Activated CD8-positive, alpha-beta memory T cell treated with anti-CD3 and anti-CD28 coated beads for 24 hours (primary cell): Measurements from ENCODE around the gene PROSER3.
"Not testable (repeated sequence)": the region's sequence is repeated elsewhere in the genome, so short reads cannot be mapped to it uniquely, and the experiment has no call there.

Experiments
- DNase-seq: peaks from one replicate; pipeline ENCODE4 v3.0.0-alpha.2; 2020

Gene PROSER3

DNA sequence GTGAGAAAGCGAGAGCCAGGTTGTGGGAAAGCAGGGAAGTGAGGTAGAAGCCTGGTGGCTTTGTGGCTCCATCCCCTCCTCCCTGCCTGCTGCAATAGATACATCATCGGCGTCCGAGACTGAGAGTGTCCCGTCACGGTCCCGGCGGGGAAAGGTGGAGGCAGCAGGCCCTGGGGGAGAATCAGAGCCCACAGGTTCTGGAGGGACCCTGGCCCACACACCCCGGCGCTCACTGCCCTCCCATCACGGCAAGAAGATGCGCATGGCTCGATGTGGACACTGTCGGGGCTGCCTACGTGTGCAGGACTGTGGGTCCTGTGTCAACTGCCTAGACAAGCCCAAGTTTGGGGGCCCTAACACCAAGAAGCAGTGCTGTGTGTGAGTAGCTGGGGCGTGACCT lies 35.1 kb upstream of the PROSER3 start:
- DNase-seq, result no peak

DNA sequence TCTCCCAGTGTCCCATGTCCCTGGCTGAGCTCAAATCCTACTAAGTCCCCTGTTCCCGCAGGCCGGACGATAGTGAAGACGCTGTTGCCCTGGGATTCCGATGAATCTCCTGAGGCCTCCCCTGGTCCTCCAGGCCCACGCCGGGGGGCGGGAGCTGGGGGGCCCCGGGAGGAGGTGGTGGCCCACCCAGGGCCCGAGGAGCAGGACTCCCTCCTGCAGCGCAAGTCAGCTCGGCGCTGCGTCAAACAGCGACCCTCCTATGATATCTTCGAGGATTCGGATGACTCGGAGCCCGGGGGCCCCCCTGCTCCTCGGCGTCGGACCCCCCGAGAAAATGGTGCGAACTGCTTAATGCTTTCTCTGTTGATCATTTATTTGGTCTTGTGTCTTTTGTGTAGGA lies 34.3 kb upstream of the PROSER3 start:
- DNase-seq, result no peak

DNA sequence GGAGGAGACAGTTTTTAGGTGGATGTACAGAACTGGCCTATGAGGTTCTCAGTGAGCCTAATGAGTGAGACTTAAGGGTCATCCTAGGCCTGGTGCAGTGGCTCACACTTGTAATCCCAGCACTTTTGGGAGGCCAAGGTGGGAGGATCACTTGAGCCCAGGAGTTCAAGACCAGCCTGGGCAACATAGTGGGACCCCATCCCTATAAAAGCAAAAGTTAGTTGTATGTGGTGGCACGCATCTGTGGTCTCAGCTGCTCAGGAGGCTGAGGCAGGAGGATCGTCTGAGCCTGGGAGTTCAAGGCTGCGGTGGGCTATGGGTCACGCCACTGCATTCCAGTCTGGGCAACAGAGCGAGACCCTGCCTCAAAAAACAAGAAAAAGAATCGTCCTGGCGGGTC lies 33.8 kb upstream of the PROSER3 start:
- DNase-seq, result not testable (repeated sequence)

DNA sequence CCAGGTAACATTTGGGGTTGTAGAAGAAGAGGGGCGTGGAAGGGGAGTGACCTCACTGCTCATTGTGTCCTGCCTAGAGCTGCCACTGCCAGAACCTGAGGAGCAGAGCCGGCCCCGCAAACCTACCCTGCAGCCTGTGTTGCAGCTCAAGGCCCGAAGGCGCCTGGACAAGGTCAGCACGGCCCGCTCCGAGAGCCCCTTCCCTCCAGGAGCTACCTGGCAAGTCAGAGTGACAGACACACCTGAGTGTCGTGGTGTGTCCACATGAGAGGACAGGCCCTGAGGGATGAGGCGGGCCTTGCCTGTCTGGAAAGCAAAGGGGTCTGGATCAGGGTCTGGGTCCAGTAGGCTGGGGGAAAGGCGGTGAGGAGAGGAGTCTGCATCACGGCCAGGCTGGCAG lies 33.4 kb upstream of the PROSER3 start:
- no peak for DNase-seq

DNA sequence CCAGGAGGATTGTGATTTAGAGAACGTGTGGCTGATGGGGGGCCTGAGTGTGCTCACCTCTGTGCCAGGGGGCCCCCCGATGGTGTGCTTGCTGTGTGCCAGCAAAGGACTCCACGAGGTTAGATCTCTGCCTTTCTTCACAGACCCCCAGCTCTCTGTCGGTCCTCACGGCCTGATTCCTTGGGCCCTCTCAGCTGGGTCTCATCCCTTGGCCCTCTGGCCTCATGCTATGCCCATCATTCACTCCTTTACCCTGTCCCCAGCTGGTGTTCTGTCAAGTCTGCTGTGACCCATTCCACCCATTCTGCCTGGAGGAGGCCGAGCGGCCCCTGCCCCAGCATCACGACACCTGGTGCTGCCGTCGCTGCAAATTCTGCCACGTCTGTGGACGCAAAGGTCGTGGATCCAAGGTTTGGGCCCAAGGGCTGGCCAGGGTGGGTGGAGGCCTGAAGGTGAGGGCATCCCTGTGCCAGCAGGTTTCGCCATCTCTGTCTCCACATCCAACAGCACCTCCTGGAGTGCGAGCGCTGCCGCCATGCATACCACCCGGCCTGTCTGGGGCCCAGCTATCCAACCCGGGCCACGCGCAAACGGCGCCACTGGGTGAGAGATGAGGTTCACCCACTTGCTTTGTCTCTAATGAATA lies 32.6 kb upstream of the PROSER3 start:
- no peak for DNase-seq

DNA sequence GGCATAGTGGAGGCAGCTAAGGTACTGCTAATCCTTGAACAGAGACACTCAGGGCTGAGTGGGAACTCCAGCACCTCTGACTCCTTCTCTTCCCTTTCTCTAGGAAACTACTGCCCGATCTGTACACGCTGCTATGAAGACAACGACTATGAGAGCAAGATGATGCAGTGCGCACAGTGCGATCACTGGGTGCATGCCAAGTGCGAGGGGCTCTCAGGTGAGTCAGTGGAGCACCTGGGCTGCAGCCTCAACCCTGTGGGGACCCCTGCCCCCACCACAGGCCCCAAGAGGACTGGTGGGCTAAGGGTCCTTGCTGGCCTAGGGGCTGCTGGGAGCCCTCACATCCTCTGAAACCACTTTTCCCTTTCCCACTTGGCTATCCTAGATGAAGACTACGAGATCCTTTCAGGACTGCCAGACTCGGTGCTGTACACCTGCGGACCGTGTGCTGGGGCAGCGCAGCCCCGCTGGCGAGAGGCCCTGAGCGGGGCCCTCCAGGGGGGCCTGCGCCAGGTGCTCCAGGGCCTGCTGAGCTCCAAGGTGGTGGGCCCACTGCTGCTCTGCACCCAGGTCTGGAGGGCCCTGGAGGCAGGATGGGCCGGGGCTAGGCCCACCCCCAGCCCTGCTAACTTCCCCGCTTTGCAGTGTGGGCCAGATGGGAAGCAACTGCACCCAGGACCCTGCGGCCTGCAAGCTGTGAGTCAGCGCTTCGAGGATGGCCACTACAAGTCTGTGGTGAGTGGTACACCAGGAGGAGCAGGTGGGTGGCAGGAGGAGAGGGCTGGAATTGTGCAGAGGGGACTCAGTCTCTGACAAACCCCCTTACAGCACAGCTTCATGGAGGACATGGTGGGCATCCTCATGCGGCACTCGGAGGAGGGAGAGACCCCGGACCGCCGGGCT lies 30.7 kb upstream of the PROSER3 start:
- no peak for DNase-seq

DNA sequence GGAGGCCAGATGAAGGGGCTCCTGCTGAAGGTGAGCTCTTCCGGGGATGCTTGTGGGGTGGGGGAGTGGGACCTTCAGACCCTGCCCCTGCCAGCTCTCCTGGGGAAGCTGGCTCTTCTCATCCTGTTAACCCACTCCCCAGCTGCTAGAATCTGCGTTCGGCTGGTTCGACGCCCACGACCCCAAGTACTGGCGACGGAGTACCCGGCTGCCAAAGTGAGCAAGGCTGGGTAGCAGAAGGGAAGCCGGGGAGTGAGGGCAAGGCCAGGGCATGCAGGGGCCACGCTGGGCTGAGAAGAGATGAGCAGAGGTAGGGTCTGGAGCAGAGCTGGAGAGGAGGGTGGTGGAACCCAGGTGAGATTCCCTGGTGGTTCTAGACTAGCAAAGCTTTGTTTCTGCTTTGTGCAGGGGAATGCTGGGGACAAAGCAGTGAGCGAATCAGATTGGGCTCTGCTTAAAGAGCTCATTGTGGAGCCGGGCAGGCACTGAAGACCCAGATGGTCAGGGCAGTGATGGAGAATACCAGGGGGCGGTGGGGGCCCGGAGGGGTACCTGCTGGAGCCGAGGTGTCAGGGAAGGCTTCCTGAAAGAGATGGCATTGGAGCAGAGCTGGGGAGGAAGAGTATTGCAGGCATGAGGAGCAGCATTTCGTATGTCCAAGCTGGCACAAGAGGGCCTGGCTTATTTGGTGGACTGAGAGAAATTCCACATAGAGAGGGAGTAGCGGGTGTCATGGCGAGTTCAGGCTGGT lies 29.8 kb upstream of the PROSER3 start:
- DNase-seq, result no peak

DNA sequence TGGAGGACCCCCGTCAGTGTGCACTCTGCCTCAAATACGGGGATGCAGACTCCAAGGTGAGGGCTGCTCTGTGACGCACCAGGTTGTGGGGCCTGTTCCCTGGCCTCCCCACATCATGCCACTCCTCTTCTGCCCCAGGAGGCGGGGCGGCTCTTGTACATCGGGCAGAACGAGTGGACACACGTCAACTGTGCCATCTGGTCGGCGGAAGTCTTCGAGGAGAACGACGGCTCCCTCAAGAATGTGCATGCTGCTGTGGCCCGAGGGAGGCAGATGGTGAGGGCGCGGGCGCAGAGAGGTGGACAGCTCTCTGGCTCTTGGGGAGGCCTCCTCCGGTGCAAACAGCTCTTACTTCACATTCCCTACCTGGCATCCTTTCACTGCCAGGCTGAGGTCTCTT lies 29.0 kb upstream of the PROSER3 start:
- DNase-seq, result no peak

DNA sequence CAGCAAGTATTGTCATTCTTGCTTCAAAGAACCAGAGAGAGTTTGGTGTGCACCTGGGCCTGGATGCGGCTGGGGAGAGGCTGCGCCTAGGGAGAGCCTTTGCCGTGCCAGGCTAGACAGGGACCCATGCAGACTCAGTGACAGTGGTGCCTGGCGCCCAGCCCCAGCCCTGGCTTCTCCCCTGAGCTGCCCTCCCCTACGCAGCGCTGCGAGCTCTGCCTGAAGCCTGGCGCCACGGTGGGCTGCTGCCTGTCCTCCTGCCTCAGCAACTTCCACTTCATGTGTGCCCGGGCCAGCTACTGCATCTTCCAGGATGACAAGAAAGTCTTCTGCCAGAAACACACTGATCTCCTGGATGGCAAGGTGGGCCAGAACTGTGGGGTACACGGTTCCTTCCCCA lies 28.2 kb upstream of the PROSER3 start:
- DNase-seq, result no peak

DNA sequence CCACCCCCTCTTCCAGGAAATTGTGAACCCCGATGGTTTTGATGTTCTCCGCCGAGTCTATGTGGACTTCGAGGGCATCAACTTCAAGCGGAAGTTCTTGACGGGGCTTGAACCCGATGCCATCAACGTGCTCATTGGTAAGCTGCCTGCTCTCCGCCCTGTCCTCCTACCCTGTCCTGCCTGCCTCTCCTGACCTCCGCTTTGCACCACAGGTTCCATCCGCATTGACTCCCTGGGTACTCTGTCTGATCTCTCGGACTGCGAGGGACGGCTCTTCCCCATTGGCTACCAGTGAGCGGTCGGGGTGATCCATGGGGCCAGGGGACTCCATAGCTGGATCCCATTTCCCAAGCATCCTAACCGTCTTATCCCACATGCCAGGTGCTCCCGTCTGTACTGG lies 27.6 kb upstream of the PROSER3 start:
- no peak for DNase-seq

DNA sequence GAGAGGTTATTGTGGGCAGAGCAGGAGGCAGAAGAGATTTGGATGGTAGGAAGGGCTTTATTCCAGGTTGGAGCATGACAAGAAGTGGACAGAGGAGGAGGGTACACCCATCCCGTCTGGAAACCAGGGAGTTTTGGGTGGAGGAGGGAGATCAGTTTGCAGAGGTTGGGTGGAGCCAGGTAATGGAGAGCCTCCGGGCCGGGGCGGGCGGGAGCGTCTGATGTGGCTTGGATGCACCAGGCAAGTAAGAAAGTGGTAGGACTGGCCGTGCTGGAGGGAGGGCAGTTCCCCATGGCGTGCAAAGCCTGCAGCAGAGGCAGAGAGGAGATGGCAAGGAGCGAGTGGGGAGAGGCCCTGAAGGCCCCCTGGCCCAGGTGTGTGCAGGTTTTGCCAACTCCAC lies 26.6 kb upstream of the PROSER3 start:
- no peak for DNase-seq

DNA sequence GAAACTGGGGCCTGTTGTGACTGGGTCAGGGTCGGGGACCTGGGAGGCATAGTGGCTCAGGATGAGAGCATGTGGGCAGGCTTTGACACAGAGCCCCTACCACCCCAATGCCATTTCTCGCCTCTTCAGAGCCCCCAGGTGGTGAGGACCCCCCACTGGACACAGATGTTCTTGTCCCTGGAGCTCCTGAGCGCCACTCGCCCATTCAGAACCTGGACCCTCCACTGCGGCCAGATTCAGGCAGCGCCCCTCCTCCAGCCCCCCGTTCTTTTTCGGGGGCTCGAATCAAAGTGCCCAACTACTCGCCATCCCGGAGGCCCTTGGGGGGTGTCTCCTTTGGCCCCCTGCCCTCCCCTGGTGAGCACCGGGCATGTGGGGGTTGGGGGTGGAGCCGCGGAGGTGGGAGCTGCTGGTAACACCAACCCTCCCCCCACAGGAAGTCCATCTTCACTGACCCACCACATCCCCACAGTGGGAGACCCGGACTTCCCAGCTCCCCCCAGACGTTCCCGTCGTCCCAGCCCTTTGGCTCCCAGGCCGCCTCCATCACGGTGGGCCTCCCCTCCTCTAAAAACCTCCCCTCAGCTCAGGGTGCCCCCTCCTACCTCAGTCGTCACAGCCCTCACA lies 26.1 kb upstream of the PROSER3 start:
- DNase-seq, result no peak

DNA sequence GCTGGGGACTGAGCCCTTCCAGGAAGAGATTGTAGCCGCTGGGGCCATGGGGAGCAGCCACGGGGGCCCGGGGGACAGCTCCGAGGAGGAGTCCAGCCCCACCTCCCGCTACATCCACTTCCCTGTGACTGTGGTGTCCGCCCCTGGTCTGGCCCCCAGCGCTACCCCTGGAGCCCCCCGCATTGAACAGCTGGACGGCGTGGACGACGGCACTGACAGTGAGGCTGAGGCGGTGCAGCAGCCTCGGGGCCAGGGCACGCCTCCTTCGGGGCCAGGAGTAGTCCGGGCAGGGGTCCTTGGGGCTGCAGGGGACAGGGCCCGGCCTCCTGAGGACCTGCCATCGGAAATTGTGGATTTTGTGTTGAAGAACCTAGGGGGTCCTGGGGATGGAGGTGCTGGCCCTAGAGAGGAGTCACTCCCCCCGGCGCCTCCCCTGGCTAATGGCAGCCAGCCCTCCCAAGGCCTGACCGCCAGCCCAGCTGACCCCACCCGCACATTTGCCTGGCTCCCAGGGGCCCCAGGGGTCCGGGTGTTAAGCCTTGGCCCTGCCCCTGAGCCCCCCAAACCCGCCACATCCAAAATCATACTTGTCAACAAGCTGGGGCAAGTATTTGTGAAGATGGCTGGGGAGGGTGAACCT lies 25.3 kb upstream of the PROSER3 start:
- DNase-seq, result no peak

DNA sequence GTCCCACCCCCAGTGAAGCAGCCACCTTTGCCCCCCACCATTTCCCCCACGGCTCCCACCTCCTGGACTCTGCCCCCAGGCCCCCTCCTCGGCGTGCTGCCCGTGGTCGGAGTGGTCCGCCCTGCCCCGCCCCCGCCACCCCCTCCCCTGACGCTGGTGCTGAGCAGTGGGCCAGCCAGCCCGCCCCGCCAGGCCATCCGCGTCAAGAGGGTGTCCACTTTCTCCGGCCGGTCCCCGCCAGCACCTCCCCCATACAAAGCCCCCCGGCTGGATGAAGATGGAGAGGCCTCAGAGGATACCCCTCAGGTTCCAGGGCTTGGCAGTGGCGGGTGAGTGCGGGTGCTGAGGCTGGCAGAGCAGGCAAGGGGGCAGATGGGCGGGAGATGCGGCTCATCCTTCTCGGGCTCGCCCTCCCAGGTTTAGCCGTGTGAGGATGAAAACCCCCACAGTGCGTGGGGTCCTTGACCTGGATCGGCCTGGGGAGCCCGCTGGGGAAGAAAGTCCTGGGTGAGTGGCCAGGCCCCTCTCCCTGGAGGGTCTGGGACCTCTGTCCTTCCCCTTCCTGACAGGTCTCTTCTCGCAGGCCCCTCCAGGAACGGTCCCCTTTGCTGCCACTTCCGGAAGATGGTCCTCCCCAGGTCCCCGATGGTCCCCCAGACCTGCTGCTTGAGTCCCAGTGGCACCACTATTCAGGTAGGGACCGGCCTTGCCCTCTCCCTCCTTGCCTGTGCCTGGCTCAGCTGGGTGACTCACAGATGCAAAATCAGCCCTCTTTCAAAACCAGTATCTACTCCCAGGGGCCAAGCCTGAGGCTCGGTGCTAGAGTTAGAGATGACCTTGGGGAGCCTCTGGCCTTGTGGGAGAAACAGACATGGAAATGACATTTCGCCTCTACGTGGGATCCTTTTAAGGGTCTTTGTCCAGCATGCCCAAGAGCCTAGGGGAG lies 24.5 kb upstream of the PROSER3 start:
- DNase-seq, result no peak

DNA sequence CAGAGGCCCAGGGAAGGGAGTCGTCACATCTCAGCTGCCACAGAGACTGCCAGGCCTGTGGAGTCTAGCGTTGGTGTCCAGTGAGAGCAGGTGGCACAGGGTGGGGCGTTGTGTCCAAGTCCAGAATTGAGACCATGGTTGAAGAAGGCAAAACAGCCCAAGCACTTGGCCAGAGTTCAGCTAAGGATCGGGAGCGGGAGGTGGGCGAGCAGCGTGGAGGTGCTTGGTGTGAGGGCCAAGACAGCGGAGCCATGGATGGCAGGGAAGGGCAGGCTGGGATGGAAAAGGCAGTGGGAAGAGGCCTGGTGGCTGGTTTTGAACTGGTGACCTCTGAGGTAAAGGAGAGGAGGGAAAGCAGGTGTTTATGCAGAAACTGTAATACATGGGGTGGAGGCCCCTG lies 23.7 kb upstream of the PROSER3 start:
- no peak for DNase-seq

DNA sequence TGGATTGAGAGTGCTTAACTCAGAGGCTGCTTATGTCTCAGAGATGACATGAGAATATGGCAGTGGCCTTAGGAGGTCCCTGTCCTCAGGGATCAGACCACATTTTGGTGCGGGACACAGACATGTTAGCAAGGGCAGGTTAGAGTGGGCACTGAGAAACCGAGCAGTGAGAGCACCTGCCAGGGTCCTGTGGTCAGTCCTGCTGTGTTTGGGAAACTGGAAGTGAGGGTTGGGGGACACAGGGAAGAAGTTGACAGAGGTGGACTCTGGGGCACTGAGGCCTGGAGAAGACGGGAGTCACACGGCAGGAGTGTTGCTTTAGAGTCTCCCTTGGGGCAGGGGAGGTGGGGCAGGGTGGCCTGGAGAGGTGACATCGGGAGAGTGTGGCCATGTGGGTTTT lies 23.1 kb upstream of the PROSER3 start:
- DNase-seq, result no peak

DNA sequence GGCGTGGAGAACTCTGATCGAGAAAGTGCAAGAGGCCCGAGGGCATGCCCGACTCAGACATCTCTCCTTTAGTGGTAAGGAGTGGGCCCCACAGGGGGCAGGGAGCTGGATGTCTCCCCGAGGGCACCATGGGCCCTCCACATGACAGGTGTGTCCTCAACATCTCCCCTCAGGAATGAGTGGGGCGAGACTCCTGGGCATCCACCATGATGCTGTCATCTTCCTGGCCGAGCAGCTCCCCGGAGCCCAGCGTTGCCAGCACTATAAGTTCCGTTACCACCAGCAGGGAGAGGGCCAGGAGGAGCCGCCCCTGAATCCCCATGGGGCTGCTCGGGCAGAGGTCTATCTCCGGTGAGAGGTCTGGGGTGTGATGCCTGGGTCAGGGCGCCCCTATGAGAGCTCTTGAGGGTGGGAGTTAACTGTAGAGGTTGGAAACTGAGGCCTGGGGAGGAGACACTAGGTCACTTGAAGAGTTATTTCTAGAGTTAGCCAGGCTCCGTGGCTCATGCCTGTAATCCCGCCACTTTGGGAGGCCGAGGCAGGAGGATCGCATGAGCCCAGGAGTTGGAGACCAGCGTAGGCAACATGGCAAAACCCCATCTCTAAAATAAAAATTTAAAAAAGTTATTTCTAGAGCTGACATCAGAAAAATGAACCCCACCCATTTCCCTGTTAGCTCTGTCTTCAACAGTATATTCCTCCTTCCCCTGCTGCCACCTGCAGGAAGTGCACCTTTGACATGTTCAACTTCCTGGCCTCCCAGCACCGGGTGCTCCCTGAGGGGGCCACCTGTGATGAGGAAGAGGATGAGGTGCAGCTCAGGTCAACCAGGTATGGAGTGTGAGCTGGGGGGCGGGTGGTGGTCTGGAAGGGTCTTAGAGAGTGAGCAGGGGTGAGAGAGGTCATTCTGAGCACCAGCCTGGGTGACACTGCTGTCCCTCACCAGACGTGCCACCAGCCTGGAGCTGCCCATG lies 20.8 kb upstream of the PROSER3 start:
- DNase-seq, result no peak

DNA sequence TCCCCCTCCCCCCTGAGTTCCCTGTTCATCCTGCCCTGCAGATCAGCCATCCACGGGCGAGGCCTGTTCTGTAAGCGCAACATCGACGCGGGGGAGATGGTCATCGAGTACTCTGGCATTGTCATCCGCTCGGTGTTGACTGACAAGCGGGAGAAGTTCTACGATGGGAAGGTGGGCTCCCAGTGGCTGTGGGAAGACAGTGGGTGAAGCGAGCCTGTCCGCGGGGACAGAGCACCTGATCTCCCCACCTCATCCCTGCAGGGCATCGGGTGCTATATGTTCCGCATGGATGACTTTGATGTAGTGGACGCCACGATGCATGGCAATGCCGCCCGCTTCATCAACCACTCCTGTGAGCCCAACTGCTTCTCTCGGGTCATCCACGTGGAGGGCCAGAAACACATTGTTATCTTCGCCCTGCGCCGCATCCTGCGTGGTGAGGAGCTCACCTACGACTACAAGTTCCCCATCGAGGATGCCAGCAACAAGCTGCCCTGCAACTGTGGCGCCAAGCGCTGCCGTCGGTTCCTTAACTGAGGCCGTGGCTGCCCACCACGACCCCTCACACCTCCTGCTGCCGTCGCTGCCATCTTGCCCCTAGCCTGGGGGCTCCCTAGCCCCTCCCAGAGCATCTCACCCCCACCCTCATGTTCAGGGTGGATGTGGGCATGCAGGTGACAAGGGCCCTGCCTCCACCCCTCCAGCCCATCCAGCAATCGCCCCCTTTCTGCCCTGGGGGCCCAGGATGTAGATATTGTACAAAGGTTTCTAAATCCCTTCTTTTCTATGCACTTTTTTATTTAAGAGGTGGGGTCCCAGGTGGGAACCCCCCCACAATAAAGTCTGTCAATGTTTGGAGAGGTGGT lies 19.7 kb upstream of the PROSER3 start:
- no peak for DNase-seq

DNA sequence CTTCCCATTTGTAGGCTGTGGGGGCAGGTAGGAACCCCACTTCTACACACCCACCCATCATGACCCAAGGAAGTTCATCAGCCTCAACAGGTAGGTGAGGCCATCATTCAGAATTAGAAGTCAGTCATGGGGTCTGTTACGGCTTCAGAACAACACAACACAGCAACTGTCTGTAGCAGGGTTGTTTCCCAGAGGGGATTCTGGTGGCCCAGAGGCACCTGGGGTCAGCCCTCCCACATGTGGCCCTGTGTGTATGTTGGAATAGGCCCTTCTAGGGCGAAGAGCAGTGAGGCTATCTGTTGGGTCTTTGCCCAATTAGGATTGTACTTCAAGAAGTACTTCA lies 19.1 kb upstream of the PROSER3 start:
- DNase-seq, result no peak
